ENCODE measurements around the gene SLC29A3.
"Not testable (repeated sequence)": the region's sequence is repeated elsewhere in the genome, so short reads cannot be mapped to it uniquely, and the experiment has no call there.

The SLC29A3 gene

GRCh38 chr10:71284544-71285179 lies 34.4 kb upstream of the SLC29A3 start:
- DNase-seq = no peak

DNA sequence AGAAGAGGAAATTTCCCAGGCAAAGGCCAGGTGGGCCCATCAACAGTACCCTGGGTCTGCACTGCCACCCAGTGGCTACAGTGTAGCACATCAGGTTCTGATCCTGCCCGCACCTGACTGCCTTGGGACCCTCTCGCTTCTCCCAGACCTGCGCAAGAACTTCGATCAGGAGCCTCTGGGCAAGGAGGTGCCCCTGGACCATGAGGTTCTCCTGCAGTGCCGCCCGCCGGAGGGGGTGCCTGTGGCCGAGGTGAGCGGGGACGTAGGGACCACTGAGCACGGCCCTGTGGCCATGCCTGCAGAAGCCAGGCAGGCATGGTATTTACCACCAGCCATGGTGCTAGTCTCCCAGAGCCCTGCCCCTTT lies 33.9 kb upstream of the SLC29A3 start:
- DNase-seq = peak; percentile 55 to 63

DNA sequence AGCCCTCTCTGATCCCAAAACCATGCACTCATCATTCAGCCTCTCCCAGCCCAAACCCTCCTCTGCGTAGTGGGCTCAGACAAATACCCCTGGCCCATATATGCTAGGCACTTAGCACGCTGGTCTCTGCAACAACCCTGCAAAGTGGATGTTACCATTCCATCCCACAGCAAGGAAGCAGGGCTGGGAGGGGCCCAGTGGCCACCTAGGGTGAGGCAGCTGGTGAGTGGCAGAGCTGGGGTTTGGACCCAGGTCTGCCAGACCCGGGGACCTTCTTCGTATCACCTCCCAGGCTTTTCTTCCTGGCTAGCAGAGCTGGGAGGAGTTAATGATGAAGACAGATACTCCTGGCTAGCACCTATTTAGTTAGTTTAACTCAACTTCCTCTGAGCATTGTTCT lies 33.1 kb upstream of the SLC29A3 start:
- no peak for DNase-seq

GRCh38 chr10:71286521-71287294 lies 32.4 kb upstream of the SLC29A3 start:
- DNase-seq = no peak

GRCh38 chr10:71287456-71287855 lies 31.6 kb upstream of the SLC29A3 start:
- no peak for DNase-seq

DNA sequence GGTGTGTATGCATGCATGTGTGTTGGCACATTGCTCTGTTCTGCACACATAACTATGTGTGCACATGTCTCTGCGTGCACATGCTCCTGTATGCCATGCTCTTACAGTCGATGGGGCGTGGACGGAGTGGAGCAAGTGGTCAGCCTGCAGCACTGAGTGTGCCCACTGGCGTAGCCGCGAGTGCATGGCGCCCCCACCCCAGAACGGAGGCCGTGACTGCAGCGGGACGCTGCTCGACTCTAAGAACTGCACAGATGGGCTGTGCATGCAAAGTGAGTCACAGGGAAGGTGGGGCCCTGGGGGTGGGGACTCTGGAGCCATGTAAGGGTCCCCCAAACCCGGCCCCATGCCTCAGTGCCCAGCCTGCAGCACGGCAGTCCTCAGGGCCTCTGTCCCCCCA lies 30.6 kb upstream of the SLC29A3 start:
- DNase-seq = no peak

- peak in 1 of 2 experiments; percentile 25 for DNase-seq
Measured at GRCh38 chr10:71289421-71290130, 29.5 kb upstream of the SLC29A3 start.

GRCh38 chr10:71290331-71290730 lies 28.7 kb upstream of the SLC29A3 start:
- DNase-seq = no peak

DNA sequence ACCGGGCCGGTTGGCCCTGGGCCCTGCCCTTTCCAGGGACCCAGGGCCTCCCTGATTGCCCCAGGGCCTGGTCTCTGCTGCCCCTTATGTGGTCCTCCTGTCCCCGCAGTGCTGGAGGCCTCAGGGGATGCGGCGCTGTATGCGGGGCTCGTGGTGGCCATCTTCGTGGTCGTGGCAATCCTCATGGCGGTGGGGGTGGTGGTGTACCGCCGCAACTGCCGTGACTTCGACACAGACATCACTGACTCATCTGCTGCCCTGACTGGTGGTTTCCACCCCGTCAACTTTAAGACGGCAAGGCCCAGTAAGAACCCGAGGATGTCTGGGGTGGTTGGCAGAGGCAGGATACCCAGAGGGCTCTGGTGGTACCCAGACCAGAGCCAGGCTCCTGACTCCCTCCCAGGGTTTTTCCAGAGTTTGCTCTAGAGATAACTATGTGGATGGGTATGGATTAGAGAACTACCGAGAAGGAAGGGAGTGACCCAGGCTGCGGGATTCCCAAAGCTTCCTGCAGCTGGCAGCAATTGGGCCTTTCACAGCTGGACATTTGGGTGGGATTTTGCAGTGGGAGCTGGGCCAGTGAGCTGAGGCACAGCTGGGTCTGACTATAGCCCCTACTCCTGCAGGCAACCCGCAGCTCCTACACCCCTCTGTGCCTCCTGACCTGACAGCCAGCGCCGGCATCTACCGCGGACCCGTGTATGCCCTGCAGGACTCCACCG lies 28.1 kb upstream of the SLC29A3 start:
- no peak for DNase-seq

DNA sequence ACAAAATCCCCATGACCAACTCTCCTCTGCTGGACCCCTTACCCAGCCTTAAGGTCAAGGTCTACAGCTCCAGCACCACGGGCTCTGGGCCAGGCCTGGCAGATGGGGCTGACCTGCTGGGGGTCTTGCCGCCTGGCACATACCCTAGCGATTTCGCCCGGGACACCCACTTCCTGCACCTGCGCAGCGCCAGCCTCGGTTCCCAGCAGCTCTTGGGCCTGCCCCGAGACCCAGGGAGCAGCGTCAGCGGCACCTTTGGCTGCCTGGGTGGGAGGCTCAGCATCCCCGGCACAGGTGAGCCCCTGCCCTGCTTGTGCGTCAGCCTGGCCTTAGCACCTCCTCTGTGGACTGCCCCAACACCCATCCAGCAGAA lies 27.5 kb upstream of the SLC29A3 start:
- no peak for DNase-seq

DNA sequence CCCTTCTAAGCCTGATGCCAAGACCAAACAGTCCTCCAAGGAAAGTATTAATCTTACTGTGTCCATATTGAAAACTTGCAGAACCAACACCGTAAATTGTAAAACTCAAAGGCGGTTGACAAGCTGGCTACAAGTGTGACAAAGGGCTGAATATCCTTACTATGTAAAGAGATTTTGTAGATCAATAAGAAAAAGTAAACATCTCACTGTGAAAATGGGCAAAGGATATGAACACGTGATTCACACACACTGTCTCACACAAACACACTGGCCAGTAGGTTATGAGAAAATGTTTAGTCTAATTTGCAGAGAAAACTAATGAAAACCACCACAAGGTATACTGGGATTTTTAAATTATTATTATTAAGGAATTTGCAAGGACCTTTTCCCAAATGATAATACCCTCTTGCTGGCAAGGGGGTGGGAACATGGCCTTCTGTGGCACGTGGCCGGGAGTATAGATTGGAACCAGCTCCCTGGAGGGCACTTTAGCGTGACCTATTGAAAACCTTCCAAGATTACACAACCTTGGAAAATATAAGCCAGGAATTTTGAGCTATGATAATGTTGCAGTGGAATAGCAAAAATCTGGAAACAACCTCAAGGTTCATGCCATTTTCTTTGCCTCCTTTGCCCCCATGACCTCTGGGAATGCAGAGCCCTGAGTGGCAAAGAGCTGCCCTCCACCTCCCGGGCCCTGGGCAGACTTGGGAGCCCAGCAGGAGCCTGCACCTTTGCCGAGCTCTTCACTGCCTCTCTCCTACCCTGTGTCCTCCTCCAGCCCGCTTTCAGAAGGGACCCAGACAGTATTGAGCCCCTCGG lies 26.2 kb upstream of the SLC29A3 start:
- DNase-seq = no peak

- DNase-seq = no peak
Measured at GRCh38 chr10:71293446-71294084, 25.5 kb upstream of the SLC29A3 start.

GRCh38 chr10:71294091-71294561 lies 24.9 kb upstream of the SLC29A3 start:
- no peak for DNase-seq

GRCh38 chr10:71294856-71295255 lies 24.2 kb upstream of the SLC29A3 start:
- DNase-seq = no peak

DNA sequence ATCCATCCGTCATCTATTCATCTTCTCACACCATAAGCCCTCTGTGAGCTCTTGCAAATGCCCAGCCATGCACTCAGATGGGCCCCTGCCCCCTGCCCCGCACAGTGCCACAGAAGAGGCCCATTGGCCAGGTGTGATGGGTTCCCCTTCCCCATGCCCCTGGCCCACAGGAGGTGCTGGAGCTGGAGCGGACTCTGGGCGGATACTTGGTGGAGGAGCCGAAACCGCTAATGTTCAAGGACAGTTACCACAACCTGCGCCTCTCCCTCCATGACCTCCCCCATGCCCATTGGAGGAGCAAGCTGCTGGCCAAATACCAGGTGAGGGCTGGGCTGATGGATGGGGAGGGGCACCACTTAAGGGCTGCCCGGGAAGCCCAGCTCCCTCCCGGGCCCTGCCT lies 23.4 kb upstream of the SLC29A3 start:
- no peak for DNase-seq

GRCh38 chr10:71296086-71296485 lies 23.0 kb upstream of the SLC29A3 start:
- DNase-seq = no peak

- DNase-seq = not testable (repeated sequence)
Measured at GRCh38 chr10:71296811-71297210, 22.2 kb upstream of the SLC29A3 start.

DNA sequence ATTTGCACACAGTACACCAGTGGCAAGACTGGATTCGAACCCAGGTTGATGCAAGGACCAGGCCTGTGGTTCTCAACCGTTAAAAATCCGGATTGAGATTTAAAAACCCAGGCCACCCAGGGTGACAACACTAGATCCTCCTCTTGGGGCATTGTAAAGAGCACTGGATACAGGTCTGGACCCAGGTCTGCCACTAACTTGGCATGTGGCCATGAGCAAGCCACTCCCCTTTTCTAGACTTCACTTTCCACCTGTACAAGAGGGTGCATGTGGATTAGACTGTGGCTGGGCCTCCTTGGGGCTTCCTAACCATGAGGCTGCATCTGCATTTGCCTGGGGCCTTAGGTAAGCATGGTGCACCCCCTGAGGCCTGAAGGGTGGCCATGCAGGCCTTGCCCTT lies 21.7 kb upstream of the SLC29A3 start:
- DNase-seq = no peak

DNA sequence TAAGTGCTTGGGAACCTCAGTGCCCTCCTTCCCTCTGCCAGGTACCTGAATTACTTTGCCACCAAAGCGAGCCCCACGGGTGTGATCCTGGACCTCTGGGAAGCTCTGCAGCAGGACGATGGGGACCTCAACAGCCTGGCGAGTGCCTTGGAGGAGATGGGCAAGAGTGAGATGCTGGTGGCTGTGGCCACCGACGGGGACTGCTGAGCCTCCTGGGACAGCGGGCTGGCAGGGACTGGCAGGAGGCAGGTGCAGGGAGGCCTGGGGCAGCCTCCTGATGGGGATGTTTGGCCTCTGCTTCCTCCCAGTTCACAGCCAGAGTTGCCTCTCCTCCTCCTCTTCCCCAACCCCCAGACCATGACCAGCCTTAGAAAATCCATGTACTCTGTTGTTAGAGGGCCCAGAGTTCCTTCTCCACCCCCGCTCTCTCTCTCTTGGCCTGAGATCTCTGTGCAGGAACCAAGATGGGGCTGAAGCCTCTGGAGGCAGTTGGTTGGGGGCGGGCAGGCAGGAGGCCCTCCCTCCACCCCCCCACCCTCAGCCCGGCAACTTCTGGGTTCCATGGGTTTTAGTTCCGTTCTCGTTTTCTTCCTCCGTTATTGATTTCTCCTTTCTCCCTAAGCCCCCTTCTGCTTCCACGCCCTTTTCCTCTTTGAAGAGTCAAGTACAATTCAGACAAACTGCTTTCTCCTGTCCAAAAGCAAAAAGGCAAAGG lies 19.8 kb upstream of the SLC29A3 start:
- DNase-seq = peak; percentile 57 to 59

DNA sequence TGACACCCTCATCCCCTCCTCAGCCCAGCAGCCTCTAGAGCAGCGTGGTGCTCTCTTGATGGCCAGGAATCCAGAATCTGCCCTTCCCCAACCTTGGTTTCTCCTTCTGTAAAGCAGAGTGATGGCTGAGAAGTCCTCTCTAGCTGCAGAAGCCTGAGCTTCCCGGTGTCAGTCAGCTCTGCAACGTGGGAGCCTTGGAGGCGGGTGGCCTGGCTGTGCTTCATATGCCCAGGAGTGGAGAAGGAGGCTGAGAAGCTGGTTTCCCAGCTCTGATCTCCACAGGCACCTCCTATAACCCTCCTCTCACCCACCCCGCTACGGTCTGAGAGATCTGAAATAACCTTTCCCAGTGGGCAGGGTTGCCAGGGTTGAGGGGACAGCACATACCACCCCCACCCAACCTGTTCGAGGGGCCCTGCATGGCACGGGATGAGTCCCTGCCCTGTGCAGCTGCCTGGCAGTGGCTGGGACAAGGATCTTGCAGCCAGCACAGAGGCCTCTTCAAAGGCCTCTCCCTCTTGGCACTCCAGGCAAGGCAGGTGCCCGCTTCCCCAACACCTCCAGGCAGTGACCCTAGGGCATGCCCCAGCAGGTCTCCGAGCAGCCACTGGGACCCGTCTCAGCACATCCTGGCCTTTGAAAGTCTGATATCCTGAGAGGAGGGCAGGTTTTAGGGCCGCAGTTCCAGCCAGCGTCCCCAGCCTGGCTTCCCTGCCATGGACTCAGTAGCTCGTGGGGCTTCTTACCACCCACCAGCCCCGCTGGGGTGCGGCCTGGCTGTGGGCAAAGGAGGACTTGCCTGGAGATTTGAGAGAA lies 18.3 kb upstream of the SLC29A3 start:
- DNase-seq = no peak

Data from Kasumi-1 (cell line).